GM12878 (cell line): ENCODE results near the gene MTHFD2. TPM values are rescaled to one million over a fixed set of nuclear protein-coding genes. Genes with fewer than 3 reads are reported as not detected.
A peak's percentile ranks its signal among the peaks of the same experiment; 100 is the strongest.

ENCODE experiments used
- ATAC-seq: fragments of 200-7000 bp; cut with Tn5 transposase; 3 replicates; pipeline ENCODE4 v1.9.1; 2020; ENCODE audit warnings: mild to moderate bottlenecking, moderate library complexity
- BruUV-seq: library from RNA; stranded (reverse); fragments of 400-500 nt; replicated peaks from 2 replicates; lab custom pipeline; 2021; lab: Mats Ljungman, UMichigan
- CTCF ChIA-PET: fragments of 300-600 bp; sonication (Branson Sonifier 250); formaldehyde crosslinking; extraction: SDS; loops from one replicate; lab custom pipeline; 2021; ENCODE audit warnings: inconsistent platforms; lab: Yijun Ruan, JAX
- POLR2A ChIA-PET: fragments of 350-600 bp; formaldehyde crosslinking; extraction: SDS; loops from one replicate; lab custom pipeline; 2021; ENCODE audit warnings: inconsistent platforms; lab: Charles Lee
- RAD21 ChIA-PET: fragments of 300-600 bp; sonication (Branson Sonifier 250); formaldehyde crosslinking; loops from one replicate; lab custom pipeline; 2023; ENCODE audit warnings: antibody characterized with exemption; ENCODE audit not compliant: unreplicated experiment; lab: Charles Lee
- SMC1A ChIA-PET: fragments of 300-600 bp; sonication (Branson Sonifier 250); formaldehyde crosslinking; loops from one replicate; lab custom pipeline; 2023; ENCODE audit not compliant: unreplicated experiment, uncharacterized antibody; lab: Charles Lee
- DNase-seq: peaks from one replicate; pipeline ENCODE4 v3.0.0-alpha.2; 2011; ENCODE audit warnings: low read depth, low spot score
- FAIRE-seq: peaks from 3 replicates; lab custom pipeline; 2011; peaks lifted over from hg19 to GRCh38; lab: Jason Lieb, UNC
- H2AFZ ChIP-seq: 2 replicates; pipeline ENCODE4 v1.6.0; 2011; ENCODE audit warnings: low read depth, low read length, control low read depth; ENCODE audit not compliant: control insufficient read depth
- H3K27ac ChIP-seq: 2 replicates; pipeline ENCODE4 v1.5.1; 2011; ENCODE audit warnings: control low read depth; ENCODE audit not compliant: control insufficient read depth, insufficient read depth
- H3K27me3 ChIP-seq, 2 experiments: replicated peaks in 1 of 2; 2 replicates each; pipeline versions ENCODE4 v1.6.0 to v1.6.1; 2011; ENCODE audit warnings: low read length in 1 of 2; ENCODE audit not compliant: control insufficient read depth in 2 of 2, insufficient read depth in 2 of 2
- H3K36me3 ChIP-seq, 2 experiments: 2 replicates each; pipeline ENCODE4 v1.5.1; 2011; ENCODE audit warnings: low read length in 1 of 2; ENCODE audit not compliant: control insufficient read depth in 2 of 2, insufficient read depth in 2 of 2
- H3K4me1 ChIP-seq: 2 replicates; pipeline ENCODE4 v1.6.1; 2011; ENCODE audit warnings: mild to moderate bottlenecking, low read length, moderate library complexity, mixed read lengths; ENCODE audit not compliant: control insufficient read depth, insufficient read depth
- H3K4me2 ChIP-seq: 2 replicates; pipeline ENCODE4 v1.6.0; 2011; ENCODE audit warnings: control low read depth; ENCODE audit not compliant: control insufficient read depth, insufficient read depth
- H3K4me3 ChIP-seq: fragments of 200-600 bp; sonication (generic); 2 replicates; pipeline ENCODE4 v1.5.1; 2016
- H3K79me2 ChIP-seq: 2 replicates; pipeline ENCODE4 v1.6.0; 2011; ENCODE audit warnings: low read length; ENCODE audit not compliant: control insufficient read depth, insufficient read depth
- H3K9ac ChIP-seq: 2 replicates; pipeline ENCODE4 v1.8.0; 2011; ENCODE audit warnings: low read length, control low read depth, mixed read lengths; ENCODE audit not compliant: control insufficient read depth, insufficient read depth
- H3K9me3 ChIP-seq: replicated peaks from 3 replicates; pipeline ENCODE4 v1.5.1; 2011; ENCODE audit warnings: mild to moderate bottlenecking, low read length; ENCODE audit not compliant: control insufficient read depth, insufficient read depth
- H4K20me1 ChIP-seq: 2 replicates; pipeline ENCODE4 v1.6.0; 2011; ENCODE audit not compliant: control insufficient read depth, insufficient read depth
- CHD4 ChIP-seq: fragments of 200-600 bp; sonication (generic); IDR thresholded peaks from 2 replicates; pipeline ENCODE4 v1.6.1; 2016; ENCODE audit warnings: mild to moderate bottlenecking
- EP300 ChIP-seq, 2 experiments: fragments of 150-350 bp in 1 of 2; IDR thresholded peaks; 2 replicates each; pipeline ENCODE4 v1.6.1; 2011 to 2012; ENCODE audit warnings: low read depth in 2 of 2, low read length in 2 of 2, borderline replicate concordance in 1 of 2, improper control_type of control experiment in 1 of 2, inconsistent platforms in 1 of 2; ENCODE audit not compliant: control insufficient read depth in 1 of 2
- ESRRA ChIP-seq: IDR thresholded peaks from 2 replicates; pipeline ENCODE4 v1.6.1; 2012; ENCODE audit warnings: mild to moderate bottlenecking, low read length, improper control_type of control experiment
- GABPA ChIP-seq: IDR thresholded peaks from 2 replicates; pipeline ENCODE4 v1.6.1; 2014; ENCODE audit warnings: antibody characterized with exemption, low read depth, mild to moderate bottlenecking, inconsistent platforms
- MEF2A ChIP-seq: IDR thresholded peaks from 2 replicates; pipeline ENCODE4 v1.6.1; 2011; ENCODE audit warnings: low read depth, mild to moderate bottlenecking, low read length, moderate library complexity; ENCODE audit not compliant: insufficient read depth
- NRF1 ChIP-seq: conservative IDR thresholded peaks from 2 replicates; pipeline ENCODE4 v1.6.1; 2011; ENCODE audit warnings: mild to moderate bottlenecking, low read depth, low read length, improper control_type of control experiment
- POLR2A ChIP-seq: IDR thresholded peaks from 2 replicates; pipeline ENCODE4 v1.6.1; 2011; ENCODE audit warnings: low read depth, mild to moderate bottlenecking, low read length
- SREBF1 ChIP-seq: IDR thresholded peaks from 2 replicates; pipeline ENCODE4 v1.6.1; 2012; ENCODE audit warnings: mild to moderate bottlenecking, low read length
- ZNF274 ChIP-seq: IDR thresholded peaks from one replicate; pipeline ENCODE4 v1.8.0; 2011; ENCODE audit not compliant: insufficient read length, insufficient read depth
- WGBS: methylation state at CpG from one replicate; pipeline ENCODE4 v1.1.6; 2016; ENCODE audit warnings: low lambda C conversion rate; ENCODE audit not compliant: insufficient replicate concordance, insufficient coverage; ENCODE audit errors: missing lambda C conversion rate; 5-methylcytosine and 5-hydroxymethylcytosine counted together
- in situ Hi-C: fragments of 300-500 bp; cut with MboI; formaldehyde crosslinking; loops from 9 replicates; pipeline ENCODE4 v1.14.3; 2018; ENCODE audit warnings: mixed read lengths
- intact Hi-C: fragments of 100-400 bp; cut with micrococcal nuclease; formaldehyde crosslinking; loops from one replicate; pipeline ENCODE4 v1.14.2; 2022; ENCODE audit not compliant: unreplicated experiment
- polyA plus RNA-seq, 11 experiments: library from polyadenylated mRNA; depleted of rRNA in 4 of 11; unstranded in 6 of 11; stranded (reverse) in 5 of 11; fragments of >200 nt; fragmentation: Nextera tagmentation in 4 of 11; fragmentation: Illumina TruSeq in 1 of 11; extraction: Ambion mirVana in 4 of 11; extraction: Trizol in 1 of 11; gene quantifications; 1 replicate in 1 of 11; 2 replicates in 10 of 11; pipeline versions ENCODE4 v1.2.1 to v1.2.3, GENCODE V29; 2011 to 2016; ENCODE audit warnings: inconsistent platforms in 2 of 11, missing spikeins in 2 of 11, low read depth in 1 of 11
- total RNA-seq, 4 experiments: library from RNA; depleted of rRNA in 3 of 4; stranded (reverse); fragments of >200 nt in 3 of 4; fragmentation: Illumina TruSeq in 1 of 4; extraction: Trizol in 1 of 4; gene quantifications; 2 replicates each; pipeline versions ENCODE4 v1.2.1 to v1.2.3, GENCODE V29; 2013 to 2021

MTHFD2 gene
- total and polyA plus RNA-seq, 10 of the 15 experiments (the other 5 are each of a cell fraction or from before 2014, with no cell fraction given) = 128 to 292 (median 150) TPM

DNA sequence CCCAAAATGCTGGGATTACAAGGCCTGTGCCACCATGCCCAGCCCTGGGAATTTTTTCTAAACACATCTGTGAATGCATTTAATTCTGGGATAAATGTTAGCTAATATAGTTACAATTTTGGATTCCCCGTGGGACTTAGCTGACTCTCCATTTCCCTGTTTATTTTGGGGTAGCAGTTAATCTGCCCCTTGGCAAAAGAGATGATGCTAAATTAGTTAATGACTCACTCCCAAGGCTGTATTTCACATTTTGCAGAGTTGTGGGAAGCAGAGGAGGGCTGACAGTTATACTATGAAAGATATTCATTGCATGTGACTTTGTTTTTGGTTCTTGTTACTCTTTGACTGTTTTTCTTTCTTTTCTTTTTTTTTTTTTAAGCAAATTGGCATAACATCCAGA, 3.2 kb downstream of the MTHFD2 start (continued):
- TF ChIP-seq NRF1 = no peak
- TF ChIP-seq EP300 (IDR thresholded peaks at IDR 0.05; ENCODE audit: borderline replicate concordance in 1 of 2, control insufficient read depth in 1 of 2, low read depth in 2 of 2, low read length in 2 of 2) = no peak
- no peak for TF ChIP-seq ESRRA
- no peak for TF ChIP-seq ZNF274
- TF ChIP-seq MEF2A = no peak
- no peak for TF ChIP-seq GABPA
- TF ChIP-seq CHD4 = no peak

DNA sequence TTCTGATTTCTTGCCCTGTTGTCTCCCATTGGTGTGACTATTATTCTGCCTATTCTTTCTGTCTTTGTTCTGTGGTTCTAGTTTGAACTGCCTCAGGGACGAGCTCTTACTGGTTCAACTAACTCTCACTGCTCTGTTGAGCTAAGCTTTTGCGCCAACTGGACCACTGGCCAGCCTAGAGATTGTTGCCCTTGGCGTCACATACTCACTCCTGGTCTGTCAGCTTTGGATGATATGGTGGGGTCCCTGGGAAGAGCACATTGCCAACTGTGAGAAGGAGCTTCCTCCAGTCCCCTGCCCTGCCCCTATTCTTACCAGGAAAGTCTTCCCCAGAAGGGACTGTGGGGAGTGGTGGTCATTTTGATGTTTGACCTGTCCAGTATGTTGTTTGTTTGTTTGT, 6.0 kb downstream of the MTHFD2 start:
- WGBS = 49% methylated on average over 3 of the region's 3 CpGs
- DNase-seq (no peak), ATAC-seq (no peak)
- H3K36me3 ChIP-seq = peaks cover 4 to 24% of the 10 kb centered on the region in 2 experiments; a peak in 3 of 4 replicates
- ChIA-PET POLR2A (interaction anchor here (0.6 to 5.5 kb wide), 5 partner anchors 13 to 265 kb away, joined by 3 to 45 read pairs (median 4); partner anchors contain the start of gene MOB1A), RAD21 (interaction anchor here (1.1 to 3.8 kb wide), 7 partner anchors 11 to 296 kb away, joined by 3 to 20 read pairs (median 4); partner anchors contain the start of gene MOB1A), SMC1A (interaction anchor here (0.7 to 4.3 kb wide), 16 partner anchors 10 to 131 kb away, joined by 3 to 28 read pairs (median 4); partner anchors contain the start of gene MOB1A)
- no peak overlapping the region for H2AFZ ChIP-seq
- H3K79me2 ChIP-seq = peaks cover 87% of the 10 kb centered on the region
- H3K27ac ChIP-seq = peak overlapping the region; percentile 13; the same call in 1 of the 2 replicates
- BruUV-seq = no TSS peak
- no peaks in the 10 kb centered on the region for H3K27me3 ChIP-seq
- peaks cover 25% of the 10 kb centered on the region for H3K4me1 ChIP-seq
- peak overlapping the region; percentile 11; the same call in 1 of the 2 replicates for H3K4me3 ChIP-seq
- peak overlapping the region; percentile 71 for H3K4me2 ChIP-seq
- H3K9me3 ChIP-seq = no peaks in the 10 kb centered on the region
- peaks cover 3% of the 10 kb centered on the region; the same call in 1 of the 2 replicates for H4K20me1 ChIP-seq
- TF ChIP-seq POLR2A (0 out of 2 replicates have a peak, but pooled peaks have one; percentile 25), SREBF1 (no peak)
- TF ChIP-seq, all 136 proteins: peak for 1
- H3K9ac ChIP-seq = peak overlapping the region; percentile 5; the same call in 1 of the 2 replicates
- no peak for FAIRE-seq
- intact Hi-C loops = loop anchor here (1.0 to 5.0 kb wide), 2 partner anchors 29 to 37 kb away; no protein-coding TSS in a partner anchor
- in situ Hi-C loops = no loop called here
- CTCF ChIA-PET = interaction anchor here (0.9 to 3.7 kb wide), 13 partner anchors 12 to 380 kb away, joined by 3 to 15 read pairs (median 4); partner anchors contain the start of genes BOLA3 and MOB1A
